Lower lobe of right lung (tissue), 2 donors: ENCODE results near the gene CFAP410. TPM values are rescaled to one million over a fixed set of nuclear protein-coding genes. Genes with fewer than 3 reads are reported as not detected.

Experiments used
- ATAC-seq, 2 donors: fragments of 200-7000 bp; cut with Tn5 transposase; one replicate each; pipeline ENCODE4 v1.9.1; 2020 to 2022; ENCODE audit warnings: mild to moderate bottlenecking in 2 of 2, moderate library complexity in 2 of 2
- DNase-seq: peaks from one replicate; pipeline ENCODE4 v3.0.0-alpha.2; 2020
- H3K27ac ChIP-seq: fragments of 200-600 bp; one replicate; pipeline ENCODE4 v1.8.0; 2022
- H3K27me3 ChIP-seq: fragments of 200-600 bp; one replicate; pipeline ENCODE4 v1.8.0; 2022; ENCODE audit warnings: low read depth
- H3K36me3 ChIP-seq: fragments of 200-600 bp; one replicate; pipeline ENCODE4 v1.8.0; 2022; ENCODE audit warnings: mild to moderate bottlenecking
- H3K4me1 ChIP-seq: fragments of 200-600 bp; one replicate; pipeline ENCODE4 v1.8.0; 2022
- H3K4me3 ChIP-seq: fragments of 200-600 bp; one replicate; pipeline ENCODE4 v1.8.0; 2022; ENCODE audit warnings: mild to moderate bottlenecking
- H3K9me3 ChIP-seq: fragments of 200-600 bp; one replicate; pipeline ENCODE4 v1.8.0; 2022
- CTCF ChIP-seq: fragments of 200-600 bp; IDR thresholded peaks from one replicate; pipeline ENCODE4 v1.8.0; 2022; ENCODE audit warnings: antibody characterized with exemption, mild to moderate bottlenecking
- intact Hi-C: fragments of 100-400 bp; cut with DNase I; formaldehyde crosslinking; loops from one replicate; pipeline ENCODE4 v1.11.0; 2022
- total RNA-seq: library from RNA; stranded (reverse); fragmentation: NEBNext Ultra II Directional; extraction: Animal tissue kit (Norgen Biotek cat#: 25700); gene quantifications from one replicate; pipeline ENCODE4 v1.2.1, GENCODE V29; 2021
- donor health status: DM: no; HTN: yes; CAD: no; lungs with severe emphysema.

The CFAP410 gene
- total RNA-seq, 1 donor from 2014 or later = 20.3 TPM

GRCh38 chr21:44335266-44336059 is 3.7 kb downstream of the CFAP410 start:
- DNase-seq = no peak
- no peak for ATAC-seq
- intact Hi-C loops = no loop called here

GRCh38 chr21:44334329-44335030 is 4.7 kb downstream of the CFAP410 start:
- Histone ChIP-seq H3K4me1 (peaks cover 9% of the 10 kb centered on the region), H3K36me3 (peaks cover 40% of the 10 kb centered on the region), H3K27me3 (no peaks in the 10 kb centered on the region), H3K9me3 (no peaks in the 10 kb centered on the region), H3K27ac (no peak overlapping the region), H3K4me3 (no peak overlapping the region)
- DNase-seq = no peak
- intact Hi-C loops = no loop called here
- no peak for ATAC-seq
- TF ChIP-seq CTCF = no peak

More at GRCh38 chr21:44335266-44336059, 3.7 kb downstream of the CFAP410 start:
- Histone ChIP-seq H3K27me3 (no peaks in the 10 kb centered on the region), H3K9me3 (no peaks in the 10 kb centered on the region), H3K4me1 (peaks cover 16% of the 10 kb centered on the region), H3K27ac (no peak overlapping the region), H3K4me3 (no peak overlapping the region), H3K36me3 (peaks cover 40% of the 10 kb centered on the region)
- TF ChIP-seq CTCF = no peak

GRCh38 chr21:44333509-44334328 is 5.5 kb downstream of the CFAP410 start:
- Histone ChIP-seq H3K36me3 (peaks cover 40% of the 10 kb centered on the region), H3K27ac (no peak overlapping the region), H3K9me3 (no peaks in the 10 kb centered on the region), H3K27me3 (no peaks in the 10 kb centered on the region), H3K4me1 (peaks cover 9% of the 10 kb centered on the region), H3K4me3 (no peak overlapping the region)
- no peak for ATAC-seq
- no peak for DNase-seq
- TF ChIP-seq CTCF = no peak
- intact Hi-C loops = no loop called here

- no peak for DNase-seq
- TF ChIP-seq CTCF = no peak
- H3K27ac ChIP-seq = no peak overlapping the region
- H3K9me3 ChIP-seq = no peaks in the 10 kb centered on the region
- no peaks in the 10 kb centered on the region for H3K27me3 ChIP-seq
- intact Hi-C loops = no loop called here
- no peak for ATAC-seq
- H3K4me3 ChIP-seq = no peak overlapping the region
- H3K36me3 ChIP-seq = peaks cover 41% of the 10 kb centered on the region
- H3K4me1 ChIP-seq = peaks cover 3% of the 10 kb centered on the region
Observed at GRCh38 chr21:44332965-44333364, 6.2 kb downstream of the CFAP410 start.

- no peak for TF ChIP-seq CTCF
- no peak overlapping the region for H3K4me3 ChIP-seq
- DNase-seq = no peak
- H3K27me3 ChIP-seq = no peaks in the 10 kb centered on the region
- intact Hi-C loops = no loop called here
- no peaks in the 10 kb centered on the region for H3K4me1 ChIP-seq
- H3K36me3 ChIP-seq = peaks cover 47% of the 10 kb centered on the region
- H3K27ac ChIP-seq = no peak overlapping the region
- no peak for ATAC-seq
- no peaks in the 10 kb centered on the region for H3K9me3 ChIP-seq
Observed at GRCh38 chr21:44332383-44332782, 6.8 kb downstream of the CFAP410 start.
